Endothelial cell of umbilical vein (primary cell): ENCODE data around the gene MPHOSPH8. TPM values are rescaled to one million over a fixed set of nuclear protein-coding genes. Genes with fewer than 3 reads are reported as not detected.

Experiments
- BruUV-seq: library from RNA; stranded (reverse); fragments of 400-500 nt; replicated peaks from 2 replicates; lab custom pipeline; 2021; lab: Mats Ljungman, UMichigan
- CTCF ChIA-PET: fragments of 300-600, 350-600 bp; sonication (Branson Sonifier 250); formaldehyde crosslinking; loops from one replicate; lab custom pipeline; 2021; ENCODE audit warnings: antibody characterized with exemption, inconsistent platforms; lab: Charles Lee
- POLR2A ChIA-PET: fragments of 300-600, 350-600 bp; sonication (Branson Sonifier 250); formaldehyde crosslinking; loops from one replicate; lab custom pipeline; 2021; ENCODE audit warnings: antibody characterized with exemption, inconsistent platforms; lab: Charles Lee
- DNase-seq: peaks from one replicate; pipeline ENCODE4 v3.0.0-alpha.2; 2011; ENCODE audit warnings: low read depth, low spot score
- FAIRE-seq: peaks from 2 replicates; lab custom pipeline; 2011; peaks lifted over from hg19 to GRCh38; lab: Jason Lieb, UNC
- H2AFZ ChIP-seq: 2 replicates; pipeline ENCODE4 v1.6.0; 2012; ENCODE audit warnings: low read depth, low read length, control low read depth, inconsistent platforms
- H3K27ac ChIP-seq: 2 replicates; pipeline ENCODE4 v1.5.1; 2011; ENCODE audit warnings: low read depth, mild to moderate bottlenecking, control low read depth, low read length, moderate library complexity; ENCODE audit not compliant: insufficient read depth
- H3K27me3 ChIP-seq, 2 experiments: 2 replicates each; pipeline versions ENCODE4 v1.6.0 to v1.6.1; 2011; ENCODE audit warnings: low read length in 2 of 2, mixed read lengths in 1 of 2; ENCODE audit not compliant: control insufficient read depth in 2 of 2, insufficient read depth in 2 of 2
- H3K36me3 ChIP-seq, 2 experiments: 2 replicates in 1 of 2; 3 replicates in 1 of 2; pipeline ENCODE4 v1.5.1; 2011; ENCODE audit warnings: low read length in 2 of 2, mild to moderate bottlenecking in 1 of 2, moderate library complexity in 1 of 2; ENCODE audit not compliant: control insufficient read depth in 2 of 2, insufficient read depth in 2 of 2; ENCODE audit errors: extremely low read depth in 1 of 2
- H3K4me1 ChIP-seq: 3 replicates; pipeline ENCODE4 v1.5.1; 2011; ENCODE audit warnings: mild to moderate bottlenecking, low read length; ENCODE audit not compliant: control insufficient read depth, insufficient read depth; ENCODE audit errors: extremely low read depth
- H3K4me2 ChIP-seq: 2 replicates; pipeline ENCODE4 v1.6.1; 2011; ENCODE audit warnings: low read length, control low read depth, mixed read lengths; ENCODE audit not compliant: insufficient read depth
- H3K4me3 ChIP-seq, 3 experiments: fragments of 200-600 bp in 1 of 3; sonication (generic), shearing (Covaris generic) in 1 of 3; replicated peaks in 1 of 3; 2 replicates each; pipeline ENCODE4 v1.5.1; 2011 to 2016; ENCODE audit warnings: control low read depth in 3 of 3, low read length in 3 of 3, mild to moderate bottlenecking in 2 of 3, inconsistent platforms in 1 of 3, low read depth in 1 of 3, moderate library complexity in 1 of 3; ENCODE audit not compliant: insufficient read depth in 1 of 3
- H3K79me2 ChIP-seq: 2 replicates; pipeline ENCODE4 v1.6.0; 2012; ENCODE audit warnings: low read length, inconsistent platforms; ENCODE audit not compliant: control insufficient read depth, insufficient read depth
- H3K9ac ChIP-seq: replicated peaks from 2 replicates; pipeline ENCODE3; 2011; ENCODE audit warnings: low read length, control low read depth; ENCODE audit not compliant: insufficient read depth; ENCODE audit errors: extremely low read depth
- H3K9me1 ChIP-seq: replicated peaks from 3 replicates; pipeline ENCODE4 v1.6.0; 2011; ENCODE audit warnings: mild to moderate bottlenecking, low read length; ENCODE audit not compliant: control insufficient read depth, insufficient read depth; ENCODE audit errors: extremely low read depth
- H3K9me3 ChIP-seq: replicated peaks from 2 replicates; pipeline ENCODE4 v1.5.1; 2012; ENCODE audit warnings: low read length, inconsistent platforms; ENCODE audit not compliant: control insufficient read depth, insufficient read depth
- H4K20me1 ChIP-seq: replicated peaks from 2 replicates; pipeline ENCODE3; 2011; ENCODE audit warnings: mild to moderate bottlenecking, low read length; ENCODE audit not compliant: control insufficient read depth, insufficient read depth; ENCODE audit errors: extremely low read depth
- EZH2 ChIP-seq: IDR thresholded peaks from 2 replicates; pipeline ENCODE4 v1.6.1; 2012; ENCODE audit warnings: borderline replicate concordance, low read depth, mild to moderate bottlenecking, moderate library complexity, low read length, inconsistent platforms; ENCODE audit not compliant: severe bottlenecking
- FOS ChIP-seq: IDR thresholded peaks from 2 replicates; pipeline ENCODE4 v1.6.1; 2011; ENCODE audit warnings: mild to moderate bottlenecking, low read length, moderate library complexity, borderline replicate concordance; ENCODE audit not compliant: insufficient read depth
- GATA2 ChIP-seq: IDR thresholded peaks from 2 replicates; pipeline ENCODE4 v1.7.0; 2011; ENCODE audit warnings: low read depth, mild to moderate bottlenecking, moderate library complexity, mixed read lengths, low read length; ENCODE audit not compliant: insufficient read length, insufficient read depth
- JUN ChIP-seq: IDR thresholded peaks from 2 replicates; pipeline ENCODE4 v1.6.1; 2011; ENCODE audit warnings: borderline replicate concordance, low read depth; ENCODE audit not compliant: insufficient read length, insufficient read depth
- MYC ChIP-seq: IDR thresholded peaks from one replicate; pipeline ENCODE4 v1.6.1; 2011; ENCODE audit warnings: mild to moderate bottlenecking, low read depth, low read length
- POLR2A ChIP-seq: IDR thresholded peaks from 2 replicates; pipeline ENCODE4 v1.6.1; 2012; ENCODE audit warnings: low read depth, mild to moderate bottlenecking, control low read depth, low read length
- POLR2AphosphoS5 ChIP-seq: IDR thresholded peaks from 2 replicates; pipeline ENCODE4 v1.6.1; 2012; ENCODE audit warnings: low read depth, mild to moderate bottlenecking, control low read depth, low read length, moderate library complexity; ENCODE audit not compliant: insufficient read depth
- dilution Hi-C: fragments of 300-500 bp; cut with MboI; formaldehyde crosslinking; loops from one replicate; pipeline ENCODE4 v1.15.0; 2019; ENCODE audit warnings: low sequenced_read_pairs; ENCODE audit not compliant: extremely low pct_ligation_motif_present
- intact Hi-C: fragments of 100-400 bp; cut with micrococcal nuclease; formaldehyde crosslinking; loops from one replicate; pipeline ENCODE4 v1.10.0; 2022
- polyA plus RNA-seq, 4 experiments: library from polyadenylated mRNA; depleted of rRNA in 3 of 4; stranded (reverse) in 3 of 4; unstranded in 1 of 4; fragments of >200 nt; gene quantifications; 2 replicates each; pipeline versions ENCODE4 v1.2.1 to v1.2.3, GENCODE V29; 2011 to 2012; ENCODE audit warnings: missing spikeins in 1 of 4
- total RNA-seq: library from RNA; stranded (reverse); gene quantifications from 2 replicates; pipeline ENCODE4 v1.2.3, GENCODE V29; 2021
- TF ChIP-seq, protein P1 (sequence below), 2 donors: IDR thresholded peaks; 1 replicate in 1 of 2; 2 replicates in 1 of 2; pipeline ENCODE4 v1.5.1; 2011; ENCODE audit warnings: low read length in 2 of 2, mild to moderate bottlenecking in 2 of 2, moderate library complexity in 2 of 2, control low read depth in 1 of 2, inconsistent platforms in 1 of 2, low read depth in 1 of 2; ENCODE audit not compliant: insufficient read depth in 1 of 2; ENCODE audit errors: extremely low read depth in 1 of 2
- TF ChIP-seq, protein P2 (sequence below): IDR thresholded peaks from 2 replicates; pipeline ENCODE4 v1.6.1; 2011; ENCODE audit not compliant: insufficient read depth, insufficient read length

The MPHOSPH8 gene
- total and polyA plus RNA-seq, 2 donors (not counting 3 experiments of a cell fraction or from before 2014, with no cell fraction given), result 16.2 to 31.5 TPM

- no peaks in the 10 kb centered on the region for H3K9me1 ChIP-seq
- H3K27ac ChIP-seq, result no peak overlapping the region
- no peak overlapping the region for H2AFZ ChIP-seq
- TF ChIP-seq, protein P1, sequence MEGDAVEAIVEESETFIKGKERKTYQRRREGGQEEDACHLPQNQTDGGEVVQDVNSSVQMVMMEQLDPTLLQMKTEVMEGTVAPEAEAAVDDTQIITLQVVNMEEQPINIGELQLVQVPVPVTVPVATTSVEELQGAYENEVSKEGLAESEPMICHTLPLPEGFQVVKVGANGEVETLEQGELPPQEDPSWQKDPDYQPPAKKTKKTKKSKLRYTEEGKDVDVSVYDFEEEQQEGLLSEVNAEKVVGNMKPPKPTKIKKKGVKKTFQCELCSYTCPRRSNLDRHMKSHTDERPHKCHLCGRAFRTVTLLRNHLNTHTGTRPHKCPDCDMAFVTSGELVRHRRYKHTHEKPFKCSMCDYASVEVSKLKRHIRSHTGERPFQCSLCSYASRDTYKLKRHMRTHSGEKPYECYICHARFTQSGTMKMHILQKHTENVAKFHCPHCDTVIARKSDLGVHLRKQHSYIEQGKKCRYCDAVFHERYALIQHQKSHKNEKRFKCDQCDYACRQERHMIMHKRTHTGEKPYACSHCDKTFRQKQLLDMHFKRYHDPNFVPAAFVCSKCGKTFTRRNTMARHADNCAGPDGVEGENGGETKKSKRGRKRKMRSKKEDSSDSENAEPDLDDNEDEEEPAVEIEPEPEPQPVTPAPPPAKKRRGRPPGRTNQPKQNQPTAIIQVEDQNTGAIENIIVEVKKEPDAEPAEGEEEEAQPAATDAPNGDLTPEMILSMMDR (IDR thresholded peaks at IDR 0.05; ENCODE audit: extremely low read depth in 1 of 2, insufficient read depth in 1 of 2, low read depth in 1 of 2, low read length in 2 of 2), result no peak
- TF ChIP-seq MYC, result no peak
- no peak for TF ChIP-seq GATA2
- TF ChIP-seq EZH2, result no peak
- TF ChIP-seq, protein P2, sequence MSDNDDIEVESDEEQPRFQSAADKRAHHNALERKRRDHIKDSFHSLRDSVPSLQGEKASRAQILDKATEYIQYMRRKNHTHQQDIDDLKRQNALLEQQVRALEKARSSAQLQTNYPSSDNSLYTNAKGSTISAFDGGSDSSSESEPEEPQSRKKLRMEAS, result no peak
- no peak for TF ChIP-seq POLR2AphosphoS5
- no peak for TF ChIP-seq FOS
- TF ChIP-seq POLR2A, result no peak
- TF ChIP-seq JUN, result no peak
- peaks cover 3% of the 10 kb centered on the region for H3K4me1 ChIP-seq
- no peak overlapping the region for H3K4me2 ChIP-seq
- peaks cover 6% of the 10 kb centered on the region for H3K79me2 ChIP-seq
- no peaks in the 10 kb centered on the region for H3K27me3 ChIP-seq
- no peak for DNase-seq
- H3K9me3 ChIP-seq, result no peaks in the 10 kb centered on the region
- no peaks in the 10 kb centered on the region for H3K36me3 ChIP-seq
- ChIA-PET POLR2A (no interaction called here), CTCF (interaction anchor here (0.7 kb wide), 1 partner anchor 11 kb away, joined by 3 read pairs; no protein-coding TSS in a partner anchor)
- no peaks in the 10 kb centered on the region for H4K20me1 ChIP-seq
- dilution Hi-C loops, result no loop called here
- intact Hi-C loops, result no loop called here
- BruUV-seq, result no TSS peak
- FAIRE-seq, result no peak
- H3K9ac ChIP-seq, result no peak overlapping the region
- H3K4me3 ChIP-seq, result no peak overlapping the region
Measured at GRCh38 chr13:19607523-19608078, 25.9 kb upstream of the MPHOSPH8 start.
